HFFc6 (cell line): ENCODE measurements around the gene ZNF750. TPM values are rescaled to one million over a fixed set of nuclear protein-coding genes. Genes with fewer than 3 reads are reported as not detected.
A peak's percentile ranks its signal among the peaks of the same experiment; 100 is the strongest.
"Not testable (repeated sequence)": the region's sequence is repeated elsewhere in the genome, so short reads cannot be mapped to it uniquely, and the experiment has no call there.

Experiments
- DNase-seq: peaks from one replicate; pipeline ENCODE4 v3.0.0-alpha.2; 2018
- H3K27ac Mint-ChIP-seq: 2 replicates; pipeline ENCODE4 v1.8.0; 2020; ENCODE audit warnings: mild to moderate bottlenecking, mixed read lengths
- H3K27me3 Mint-ChIP-seq: 2 replicates; pipeline ENCODE4 v1.8.0; 2021; ENCODE audit warnings: mild to moderate bottlenecking, moderate library complexity, mixed read lengths; ENCODE audit not compliant: insufficient read depth
- H3K36me3 Mint-ChIP-seq: 2 replicates; pipeline ENCODE4 v1.8.0; 2021; ENCODE audit warnings: low read depth, mixed read lengths
- H3K4me1 Mint-ChIP-seq: 2 replicates; pipeline ENCODE4 v1.8.0; 2020; ENCODE audit warnings: low read depth, mixed read lengths
- H3K4me3 Mint-ChIP-seq: 2 replicates; pipeline ENCODE4 v1.8.0; 2020; ENCODE audit warnings: mild to moderate bottlenecking, moderate library complexity, mixed read lengths
- H3K9me3 Mint-ChIP-seq: 2 replicates; pipeline ENCODE4 v1.8.0; 2020; ENCODE audit warnings: mild to moderate bottlenecking, mixed read lengths
- CTCF ChIP-seq: fragments of 200-600 bp; sonication (generic); IDR thresholded peaks from 2 replicates; pipeline ENCODE4 v1.5.0; 2021; ENCODE audit warnings: antibody characterized with exemption, mild to moderate bottlenecking
- total RNA-seq, 6 experiments: library from RNA; stranded (reverse); fragmentation: NEBNext Ultra II Directional; extraction: Animal tissue kit (Norgen Biotek cat#: 25700); gene quantifications; 2 replicates in 1 of 6; 3 replicates in 5 of 6; pipeline ENCODE4 v1.2.3, GENCODE V29; 2021

Gene ZNF750
- total RNA-seq, 6 experiments from 2014 or later = not detected

GRCh38 chr17:82786427-82786826 is 53.4 kb downstream of the ZNF750 start:
- H3K27me3 Mint-ChIP-seq = 0 out of 2 replicates have a peak, but pooled peaks cover 2% of the 10 kb centered on the region
- H3K4me1 Mint-ChIP-seq = peaks cover 4% of the 10 kb centered on the region
- H3K27ac Mint-ChIP-seq = no peak overlapping the region
- no peak overlapping the region for H3K4me3 Mint-ChIP-seq
- H3K36me3 Mint-ChIP-seq = no peaks in the 10 kb centered on the region; the same call in 1 of the 2 replicates
- no peaks in the 10 kb centered on the region for H3K9me3 Mint-ChIP-seq
- DNase-seq = no peak
- no peak for TF ChIP-seq CTCF

GRCh38 chr17:82785581-82785980 is 54.2 kb downstream of the ZNF750 start:
- H3K27ac Mint-ChIP-seq, H3K4me1 Mint-ChIP-seq, H3K27me3 Mint-ChIP-seq, H3K9me3 Mint-ChIP-seq, H3K4me3 Mint-ChIP-seq, DNase-seq, H3K36me3 Mint-ChIP-seq: not testable (repeated sequence)

GRCh38 chr17:82783498-82783897 is 56.3 kb downstream of the ZNF750 start:
- no peak for TF ChIP-seq CTCF
- no peak overlapping the region for H3K4me3 Mint-ChIP-seq
- no peaks in the 10 kb centered on the region for H3K36me3 Mint-ChIP-seq
- peaks cover 6% of the 10 kb centered on the region; the same call in 1 of the 2 replicates for H3K4me1 Mint-ChIP-seq
- no peaks in the 10 kb centered on the region for H3K27me3 Mint-ChIP-seq
- H3K27ac Mint-ChIP-seq = no peak overlapping the region
- no peak for DNase-seq
- H3K9me3 Mint-ChIP-seq = no peaks in the 10 kb centered on the region

- peaks cover 6% of the 10 kb centered on the region; the same call in 1 of the 2 replicates for H3K4me1 Mint-ChIP-seq
- no peak overlapping the region for H3K4me3 Mint-ChIP-seq
- no peak for TF ChIP-seq CTCF
- no peaks in the 10 kb centered on the region for H3K36me3 Mint-ChIP-seq
- no peaks in the 10 kb centered on the region for H3K9me3 Mint-ChIP-seq
- H3K27ac Mint-ChIP-seq = no peak overlapping the region
- no peaks in the 10 kb centered on the region for H3K27me3 Mint-ChIP-seq
- DNase-seq = no peak
Measured at GRCh38 chr17:82782657-82783207, 57.1 kb downstream of the ZNF750 start.

GRCh38 chr17:82781894-82782274 is 57.9 kb downstream of the ZNF750 start:
- DNase-seq = peak; percentile 60
- peaks cover 5% of the 10 kb centered on the region; the same call in 1 of the 2 replicates for H3K36me3 Mint-ChIP-seq
- TF ChIP-seq CTCF = peak; percentile 97
- H3K27me3 Mint-ChIP-seq = no peaks in the 10 kb centered on the region
- H3K9me3 Mint-ChIP-seq = no peaks in the 10 kb centered on the region
- H3K4me1 Mint-ChIP-seq = peaks cover 6% of the 10 kb centered on the region; the same call in 1 of the 2 replicates
- no peak overlapping the region for H3K27ac Mint-ChIP-seq
- H3K4me3 Mint-ChIP-seq = no peak overlapping the region

- no peak for TF ChIP-seq CTCF
- no peaks in the 10 kb centered on the region; the same call in 1 of the 2 replicates for H3K27me3 Mint-ChIP-seq
- H3K4me3 Mint-ChIP-seq = no peak overlapping the region
- H3K36me3 Mint-ChIP-seq = peaks cover 5% of the 10 kb centered on the region; the same call in 1 of the 2 replicates
- H3K4me1 Mint-ChIP-seq = peaks cover 6% of the 10 kb centered on the region; the same call in 1 of the 2 replicates
- no peaks in the 10 kb centered on the region for H3K9me3 Mint-ChIP-seq
- DNase-seq = no peak
- H3K27ac Mint-ChIP-seq = no peak overlapping the region; the same call in 1 of the 2 replicates
Measured at GRCh38 chr17:82780971-82781893, 58.6 kb downstream of the ZNF750 start.
